GM12878 (cell line): ENCODE measurements around the gene ACADS. TPM values are rescaled to one million over a fixed set of nuclear protein-coding genes. Genes with fewer than 3 reads are reported as not detected.
A peak's percentile ranks its signal among the peaks of the same experiment; 100 is the strongest.

Experiments used
- ATF7 ChIP-seq: fragments of 450-650 bp; IDR thresholded peaks from 2 replicates; pipeline ENCODE4 v1.6.1; 2016; ENCODE audit warnings: low read depth, mild to moderate bottlenecking
- BCLAF1 ChIP-seq: fragments of 450-650 bp; IDR thresholded peaks from 2 replicates; pipeline ENCODE4 v1.6.1; 2017; ENCODE audit warnings: antibody characterized with exemption, mild to moderate bottlenecking, moderate library complexity
- CEBPB ChIP-seq, 2 experiments: fragments of 150-350 bp in 1 of 2; IDR thresholded peaks; 2 replicates each; pipeline ENCODE4 v1.6.1; 2012 to 2014; ENCODE audit warnings: low read depth in 2 of 2, low read length in 2 of 2, borderline replicate concordance in 1 of 2, inconsistent platforms in 1 of 2
- CREB1 ChIP-seq: IDR thresholded peaks from 2 replicates; pipeline ENCODE4 v1.6.1; 2012; ENCODE audit warnings: low read depth, mild to moderate bottlenecking, inconsistent platforms
- CTCF ChIP-seq, 3 experiments: IDR thresholded peaks in 2 of 3; conservative IDR thresholded peaks in 1 of 3; 2 replicates each; pipeline ENCODE4 v1.5.1; 2011; ENCODE audit warnings: low read depth in 3 of 3, low read length in 3 of 3, mild to moderate bottlenecking in 3 of 3, control low read depth in 2 of 3, moderate library complexity in 2 of 3, inconsistent platforms in 1 of 3, mixed read lengths in 1 of 3; ENCODE audit not compliant: control insufficient read depth in 2 of 3, insufficient read depth in 1 of 3; ENCODE audit errors: extremely low read depth in 1 of 3
- IRF3 ChIP-seq: fragments of 450-650 bp; IDR thresholded peaks from 2 replicates; pipeline ENCODE4 v1.6.1; 2014; ENCODE audit warnings: mild to moderate bottlenecking
- JUNB ChIP-seq: IDR thresholded peaks from 2 replicates; pipeline ENCODE4 v1.6.1; 2016; ENCODE audit warnings: antibody characterized with exemption, mild to moderate bottlenecking
- KAT2A ChIP-seq: conservative IDR thresholded peaks from 2 replicates; pipeline ENCODE4 v1.6.1; 2011; ENCODE audit warnings: low read depth, low read length; ENCODE audit not compliant: control insufficient read depth
- LARP7 ChIP-seq: fragments of 450-650 bp; IDR thresholded peaks from 2 replicates; pipeline ENCODE4 v1.6.1; 2017; ENCODE audit warnings: mild to moderate bottlenecking
- MTA3 ChIP-seq: IDR thresholded peaks from 2 replicates; pipeline ENCODE4 v1.6.1; 2012; ENCODE audit warnings: low read length, inconsistent platforms, borderline replicate concordance
- POLR2A ChIP-seq: IDR thresholded peaks from 2 replicates; pipeline ENCODE4 v1.6.1; 2011; ENCODE audit warnings: low read depth, mild to moderate bottlenecking, low read length
- PRDM15 ChIP-seq: fragments of 450-650 bp; formaldehyde crosslinking; IDR thresholded peaks from 2 replicates; pipeline ENCODE4 v1.4.0; 2020; ENCODE audit warnings: mild to moderate bottlenecking, moderate library complexity
- SPI1 ChIP-seq: IDR thresholded peaks from 2 replicates; pipeline ENCODE4 v1.6.1; 2011; ENCODE audit warnings: low read depth, mild to moderate bottlenecking, low read length, moderate library complexity, borderline replicate concordance; ENCODE audit not compliant: insufficient read depth
- SUPT20H ChIP-seq: IDR thresholded peaks from 2 replicates; pipeline ENCODE4 v1.6.1; 2011; ENCODE audit warnings: low read depth, mild to moderate bottlenecking, low read length, moderate library complexity, borderline replicate concordance; ENCODE audit not compliant: control insufficient read depth
- ZNF217 ChIP-seq: fragments of 450-650 bp; IDR thresholded peaks from 2 replicates; pipeline ENCODE4 v1.6.1; 2017; ENCODE audit warnings: antibody characterized with exemption, mild to moderate bottlenecking
- ZNF384 ChIP-seq: IDR thresholded peaks from 2 replicates; pipeline ENCODE4 v1.6.1; 2012; ENCODE audit warnings: low read depth, mild to moderate bottlenecking, low read length, improper control_type of control experiment, borderline replicate concordance
- polyA plus RNA-seq, 11 experiments: library from polyadenylated mRNA; depleted of rRNA in 4 of 11; unstranded in 6 of 11; stranded (reverse) in 5 of 11; fragments of >200 nt; fragmentation: Nextera tagmentation in 4 of 11; fragmentation: Illumina TruSeq in 1 of 11; extraction: Ambion mirVana in 4 of 11; extraction: Trizol in 1 of 11; gene quantifications; 1 replicate in 1 of 11; 2 replicates in 10 of 11; pipeline versions ENCODE4 v1.2.1 to v1.2.3, GENCODE V29; 2011 to 2016; ENCODE audit warnings: inconsistent platforms in 2 of 11, missing spikeins in 2 of 11, low read depth in 1 of 11
- total RNA-seq, 4 experiments: library from RNA; depleted of rRNA in 3 of 4; stranded (reverse); fragments of >200 nt in 3 of 4; fragmentation: Illumina TruSeq in 1 of 4; extraction: Trizol in 1 of 4; gene quantifications; 2 replicates each; pipeline versions ENCODE4 v1.2.1 to v1.2.3, GENCODE V29; 2013 to 2021

The ACADS gene
- total and polyA plus RNA-seq, 10 of the 15 experiments (the other 5 are each of a cell fraction or from before 2014, with no cell fraction given), result 0.05 to 18.1 (median 10.2) TPM

GRCh38 chr12:120684523-120684932 is 41.1 kb upstream of the ACADS start (continued):
- TF ChIP-seq ZNF384, result no peak
- TF ChIP-seq CEBPB (IDR thresholded peaks at IDR 0.05; ENCODE audit: borderline replicate concordance in 1 of 2, low read depth in 2 of 2, low read length in 2 of 2), result peak in 1 of 2 experiments; percentile 41; a peak in 1 of 4 replicates
- TF ChIP-seq LARP7, result no peak
- no peak for TF ChIP-seq CTCF (IDR thresholded peaks at IDR 0.05 in 2 of 3, conservative IDR thresholded peaks at IDR 0.05 in 1 of 3; ENCODE audit: control insufficient read depth in 2 of 3, extremely low read depth in 1 of 3, insufficient read depth in 1 of 3, low read depth in 3 of 3, low read length in 3 of 3)
- TF ChIP-seq KAT2A, result no peak
- TF ChIP-seq CREB1, result peak; percentile 84
- no peak for TF ChIP-seq SPI1
- no peak for TF ChIP-seq SUPT20H
- peak; percentile 55 for TF ChIP-seq JUNB
- no peak for TF ChIP-seq BCLAF1
- TF ChIP-seq ZNF217, result no peak
- TF ChIP-seq IRF3, result no peak
- no peak for TF ChIP-seq PRDM15 (CRISPR knock-in tag)
- peak; percentile 55 for TF ChIP-seq ATF7
- TF ChIP-seq POLR2A, result peak; percentile 30; the same call in 1 of the 2 replicates
- 0 out of 2 replicates have a peak, but pooled peaks have one; percentile 88 for TF ChIP-seq MTA3
